Stomach (tissue), 9 donors: ENCODE measurements around the gene PNPLA5. TPM values are rescaled to one million over a fixed set of nuclear protein-coding genes. Genes with fewer than 3 reads are reported as not detected.
"Not testable (repeated sequence)": the region's sequence is repeated elsewhere in the genome, so short reads cannot be mapped to it uniquely, and the experiment has no call there.

ENCODE experiments used
- DNase-seq, 2 donors: peaks; one replicate each; pipeline versions ENCODE4 v3.0.0 to v3.0.0-alpha.2; 2013 to 2019
- H3K27ac ChIP-seq, 5 donors: fragments of 200-600 bp in 4 of 5; sonication (generic) in 4 of 5; one replicate each; pipeline ENCODE4 v1.5.1; 2013 to 2019; ENCODE audit warnings: mild to moderate bottlenecking in 1 of 5, moderate library complexity in 1 of 5
- H3K27me3 ChIP-seq, 3 donors: fragments of 200-600 bp; sonication (generic); one replicate each; pipeline ENCODE4 v1.5.1; 2017 to 2019; ENCODE audit warnings: mixed run types in 1 of 3
- H3K36me3 ChIP-seq, 4 donors: fragments of 200-600 bp; sonication (generic); 1 replicate in 3 of 4; 2 replicates in 1 of 4; pipeline ENCODE4 v1.5.1; 2016 to 2019
- H3K4me1 ChIP-seq, 4 donors: fragments of 200-600 bp; sonication (generic); one replicate each; pipeline ENCODE4 v1.5.1; 2016 to 2019
- H3K4me3 ChIP-seq, 4 donors: fragments of 200-600 bp; sonication (generic) in 3 of 4; one replicate each; pipeline ENCODE4 v1.5.1; 2016 to 2019; ENCODE audit warnings: mild to moderate bottlenecking in 1 of 4
- H3K9me3 ChIP-seq, 4 donors: fragments of 200-600 bp; sonication (generic); one replicate each; pipeline ENCODE4 v1.5.1; 2016 to 2019
- EP300 ChIP-seq: sonication (generic); formaldehyde crosslinking; IDR thresholded peaks from one replicate; pipeline ENCODE4 v1.6.1; 2017; ENCODE audit warnings: antibody characterized with exemption
- POLR2A ChIP-seq, 4 donors: fragments of 450-650 bp; IDR thresholded peaks; one replicate each; pipeline ENCODE4 v1.6.1; 2016; ENCODE audit warnings: antibody characterized with exemption in 4 of 4, control low read depth in 2 of 4, mild to moderate bottlenecking in 1 of 4, moderate library complexity in 1 of 4
- POLR2AphosphoS5 ChIP-seq, 3 donors: sonication (generic); formaldehyde crosslinking; IDR thresholded peaks; one replicate each; pipeline ENCODE4 v1.6.1; 2016; ENCODE audit warnings: antibody characterized with exemption in 3 of 3
- WGBS, 5 donors: extraction: QIAGEN DNeasy Blood & Tissue Kit in 3 of 5; methylation state at CpG; one replicate each; pipeline versions ENCODE4 v1.1.5 to v1.1.7; 2013 to 2018; 5-methylcytosine and 5-hydroxymethylcytosine counted together
- intact Hi-C: fragments of 100-400 bp; cut with DNase I; formaldehyde crosslinking; loops from one replicate; pipeline ENCODE4 v1.15.1; 2023; ENCODE audit warnings: low total_unique reads
- polyA plus RNA-seq, 3 donors: library from polyadenylated mRNA; stranded (reverse); fragments of 200-250 nt; gene quantifications; one replicate each; pipeline ENCODE4 v1.2.3, GENCODE V29; 2013
- total RNA-seq, 5 donors: library from RNA; depleted of rRNA; stranded (reverse); fragments of >200 nt; gene quantifications; one replicate each; pipeline versions ENCODE4 v1.1.0 to v1.2.3, GENCODE V29; 2014 to 2016
- TF ChIP-seq, protein P1 (sequence below), 7 experiments: fragments of 450-650 bp in 4 of 7; fragments of 200-600 bp in 3 of 7; sonication (generic) in 3 of 7; IDR thresholded peaks; one replicate each; pipeline ENCODE4 v1.5.1; 2016 to 2019; ENCODE audit warnings: antibody characterized with exemption in 7 of 7, control low read depth in 2 of 7, mild to moderate bottlenecking in 1 of 7
- donor health status: healthy with polysubstance abuse.
- donor health status: Bipolar disorder and iron deficiency.
- donor health status: healthy.

The PNPLA5 gene
- total and polyA plus RNA-seq, 8 donors, result not detected

DNA sequence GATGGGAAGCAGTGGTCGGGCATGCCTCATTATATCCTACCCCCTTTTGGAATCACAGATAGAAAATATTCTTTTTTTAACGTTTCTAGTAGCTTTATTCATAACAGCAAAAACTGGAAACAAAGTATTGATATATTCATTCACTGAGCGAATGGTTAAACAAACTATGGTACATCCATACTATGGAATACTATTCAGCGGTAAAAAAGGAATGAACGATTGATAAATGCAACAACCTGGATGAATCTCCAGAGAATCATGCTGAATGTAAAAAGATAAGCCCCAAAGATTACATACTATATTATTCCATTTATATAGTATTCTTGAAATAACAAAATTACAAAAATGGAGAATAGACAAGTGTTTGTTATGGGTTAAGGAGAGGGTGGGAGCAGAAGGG, 22.0 kb downstream of the PNPLA5 start:
- Histone ChIP-seq H3K9me3 (peaks cover 0 to 13% (median 7%) of the 10 kb centered on the region in 4 donors), H3K4me3 (no peak overlapping the region), H3K27ac (no peak overlapping the region), H3K36me3 (no peaks in the 10 kb centered on the region), H3K27me3 (peaks cover 0 to 44% (median 9%) of the 10 kb centered on the region in 3 donors), H3K4me1 (no peaks in the 10 kb centered on the region)
- 84 to 91% (median 89%) methylated on average over 5 of the region's 5 CpGs for WGBS, 5 donors
- no peak for DNase-seq
- intact Hi-C loops, result no loop called here
- TF ChIP-seq EP300 (no peak), POLR2AphosphoS5 (IDR thresholded peaks at IDR 0.05) (no peak), POLR2A (IDR thresholded peaks at IDR 0.05) (no peak)
- TF ChIP-seq, protein P1, sequence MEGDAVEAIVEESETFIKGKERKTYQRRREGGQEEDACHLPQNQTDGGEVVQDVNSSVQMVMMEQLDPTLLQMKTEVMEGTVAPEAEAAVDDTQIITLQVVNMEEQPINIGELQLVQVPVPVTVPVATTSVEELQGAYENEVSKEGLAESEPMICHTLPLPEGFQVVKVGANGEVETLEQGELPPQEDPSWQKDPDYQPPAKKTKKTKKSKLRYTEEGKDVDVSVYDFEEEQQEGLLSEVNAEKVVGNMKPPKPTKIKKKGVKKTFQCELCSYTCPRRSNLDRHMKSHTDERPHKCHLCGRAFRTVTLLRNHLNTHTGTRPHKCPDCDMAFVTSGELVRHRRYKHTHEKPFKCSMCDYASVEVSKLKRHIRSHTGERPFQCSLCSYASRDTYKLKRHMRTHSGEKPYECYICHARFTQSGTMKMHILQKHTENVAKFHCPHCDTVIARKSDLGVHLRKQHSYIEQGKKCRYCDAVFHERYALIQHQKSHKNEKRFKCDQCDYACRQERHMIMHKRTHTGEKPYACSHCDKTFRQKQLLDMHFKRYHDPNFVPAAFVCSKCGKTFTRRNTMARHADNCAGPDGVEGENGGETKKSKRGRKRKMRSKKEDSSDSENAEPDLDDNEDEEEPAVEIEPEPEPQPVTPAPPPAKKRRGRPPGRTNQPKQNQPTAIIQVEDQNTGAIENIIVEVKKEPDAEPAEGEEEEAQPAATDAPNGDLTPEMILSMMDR (IDR thresholded peaks at IDR 0.05), result no peak

DNA sequence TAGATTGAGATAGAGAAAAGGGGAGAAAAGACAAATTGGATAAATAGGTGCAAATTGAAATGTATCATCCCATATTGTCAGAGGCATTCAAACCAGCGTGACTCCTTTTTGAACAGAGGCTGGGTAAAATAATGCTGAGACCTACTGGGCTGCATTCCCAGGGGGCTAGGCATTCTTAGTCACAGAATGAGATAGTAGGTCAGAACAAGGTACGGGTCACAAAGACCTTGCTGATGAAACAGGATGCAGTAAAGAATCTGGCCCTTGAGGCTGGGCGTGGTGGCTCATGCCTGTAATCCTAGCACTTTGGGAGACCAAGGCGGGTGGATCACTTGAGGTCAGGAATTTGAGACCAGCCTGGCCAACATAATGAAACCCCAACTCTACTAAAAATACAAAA, 22.8 kb downstream of the PNPLA5 start:
- DNase-seq, H3K4me3 ChIP-seq, H3K36me3 ChIP-seq, H3K4me1 ChIP-seq, intact Hi-C loops, H3K27ac ChIP-seq: not testable (repeated sequence)
- WGBS, 5 donors, result 67 to 82% (median 77%) methylated on average over 4 of the region's 4 CpGs
- Histone ChIP-seq H3K9me3 (peaks cover 0 to 13% (median 7%) of the 10 kb centered on the region in 4 donors), H3K27me3 (peaks cover 0 to 44% (median 17%) of the 10 kb centered on the region in 3 donors)

DNA sequence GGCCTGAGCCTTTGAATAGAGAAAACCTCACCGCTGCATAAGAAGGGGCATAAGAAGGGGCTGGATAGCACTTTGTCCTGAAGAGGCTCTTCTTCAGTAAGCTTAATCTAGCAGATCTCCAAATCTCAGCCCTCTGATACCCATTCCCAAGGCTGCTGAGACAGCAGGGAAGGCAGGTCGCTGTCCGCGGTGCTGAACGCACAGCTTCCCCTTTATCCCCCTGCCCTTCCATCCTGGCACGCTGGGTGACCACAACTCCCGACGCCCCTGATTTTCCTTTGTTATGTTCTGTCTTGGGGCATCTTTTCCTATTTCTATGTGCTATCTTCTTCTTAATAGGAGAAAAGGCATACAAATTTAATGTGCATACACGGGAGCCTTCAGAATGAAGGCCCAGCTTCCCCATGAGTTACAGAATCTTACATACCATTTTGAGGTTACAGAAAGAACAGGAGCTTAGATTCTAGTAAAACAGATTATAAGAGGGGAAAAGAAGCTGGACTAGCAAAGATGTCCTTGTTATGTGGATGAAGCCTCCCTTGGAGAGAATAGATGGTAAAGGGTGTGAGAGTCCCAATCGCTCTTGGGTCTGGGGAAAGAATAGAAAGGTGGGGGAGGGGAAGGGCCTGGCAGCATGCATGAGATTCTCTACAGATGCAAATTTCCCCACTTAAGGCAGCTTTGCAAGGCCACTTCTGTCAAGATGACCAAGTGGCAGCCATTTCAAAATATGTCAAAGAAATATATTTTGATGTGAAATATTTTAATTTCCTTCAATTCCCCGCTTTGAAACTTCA, 23.8 kb downstream of the PNPLA5 start:
- Histone ChIP-seq H3K27ac (no peak overlapping the region), H3K27me3 (peaks cover 0 to 52% (median 26%) of the 10 kb centered on the region in 3 donors), H3K36me3 (no peaks in the 10 kb centered on the region), H3K4me1 (no peaks in the 10 kb centered on the region), H3K4me3 (no peak overlapping the region), H3K9me3 (peaks cover 0 to 13% (median 7%) of the 10 kb centered on the region in 4 donors)
- peak; percentile 50 to 89 for DNase-seq
- 3 to 12% (median 11%) methylated on average over 11 of the region's 11 CpGs for WGBS, 5 donors
- TF ChIP-seq POLR2A (IDR thresholded peaks at IDR 0.05) (no peak), POLR2AphosphoS5 (IDR thresholded peaks at IDR 0.05) (no peak), EP300 (no peak)
- TF ChIP-seq, protein P1 (IDR thresholded peaks at IDR 0.05), result no peak
- intact Hi-C loops, result no loop called here

DNA sequence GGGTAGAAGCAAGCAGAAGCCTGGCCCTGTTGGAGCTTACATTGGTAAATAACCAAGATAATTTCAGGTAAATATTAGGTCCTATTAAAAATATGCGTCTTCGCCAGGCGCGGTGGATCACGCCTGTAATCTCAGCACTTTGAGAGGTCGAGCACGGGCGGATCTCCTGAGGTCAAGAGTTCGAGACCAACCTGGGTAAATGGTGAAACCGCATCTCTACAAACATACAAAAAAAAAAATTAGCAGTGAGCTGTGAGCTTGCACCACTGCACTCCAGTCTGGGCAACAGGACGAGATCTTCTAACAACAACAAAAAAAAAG, 29.0 kb downstream of the PNPLA5 start:
- TF ChIP-seq POLR2A (IDR thresholded peaks at IDR 0.05) (no peak), EP300 (no peak), POLR2AphosphoS5 (IDR thresholded peaks at IDR 0.05) (no peak)
- TF ChIP-seq, protein P1 (IDR thresholded peaks at IDR 0.05), result no peak
- intact Hi-C loops, result no loop called here
- 35 to 55% (median 43%) methylated on average over 11 of the region's 11 CpGs for WGBS, 5 donors
- Histone ChIP-seq H3K4me1 (peaks cover 4 to 11% (median 8%) of the 10 kb centered on the region in 4 donors), H3K27me3 (peaks cover 5 to 89% (median 55%) of the 10 kb centered on the region in 3 donors), H3K36me3 (no peaks in the 10 kb centered on the region), H3K9me3 (no peaks in the 10 kb centered on the region), H3K4me3 (peak overlapping the region in 1 of 4 donors; percentile 31), H3K27ac (no peak overlapping the region)
- no peak for DNase-seq
